GM19395 (cell line): Measurements from ENCODE around the gene ABRACL.
"Not testable (repeated sequence)": the region's sequence is repeated elsewhere in the genome, so short reads cannot be mapped to it uniquely, and the experiment has no call there.

Source experiments
- ATAC-seq: cut with Tn5 transposase; IDR thresholded peaks from one replicate; pipeline ENCODE4 v1.9.1; 2021; ENCODE audit warnings: mild to moderate bottlenecking, moderate library complexity; ENCODE audit not compliant: unreplicated experiment

ABRACL gene

DNA sequence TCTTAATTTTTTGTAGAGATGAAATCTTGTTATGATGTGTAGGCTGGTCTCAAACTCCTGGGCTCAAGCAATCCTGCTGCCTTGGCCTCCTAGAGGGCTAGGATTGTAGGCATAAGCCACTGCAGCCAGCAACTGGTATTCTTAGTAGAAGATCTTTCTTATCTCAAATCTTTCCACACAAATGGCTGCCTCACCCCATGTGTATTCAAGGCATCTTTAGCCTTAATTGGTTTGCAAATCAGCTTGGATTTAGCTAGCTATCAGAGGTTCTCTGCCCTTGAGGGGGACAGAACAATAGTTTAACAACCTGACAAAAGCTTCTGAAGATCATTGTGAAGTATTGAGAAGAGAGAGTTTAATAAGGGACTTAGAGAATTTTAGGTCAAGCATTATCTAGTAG lies 17.9 kb upstream of the ABRACL start:
- ATAC-seq: no peak

DNA sequence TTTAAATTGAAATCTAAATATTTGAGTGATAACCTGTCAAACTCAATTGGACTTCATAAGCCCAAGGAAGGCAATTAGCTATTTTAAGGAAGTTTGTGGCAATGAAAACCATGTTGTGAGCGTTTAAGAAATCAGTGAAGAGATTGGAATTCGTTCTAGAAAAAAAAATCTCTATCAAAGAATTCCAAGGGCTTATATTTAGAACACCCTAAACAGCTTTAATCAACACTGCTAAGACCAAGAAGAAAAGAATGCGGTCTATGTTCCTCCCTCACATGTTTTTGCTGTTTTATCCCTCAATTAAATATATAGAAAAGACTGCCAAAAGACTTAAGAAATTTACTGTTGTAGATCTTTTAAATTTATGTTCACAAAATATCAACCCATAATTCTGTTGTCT lies 16.6 kb upstream of the ABRACL start:
- no peak for ATAC-seq

DNA sequence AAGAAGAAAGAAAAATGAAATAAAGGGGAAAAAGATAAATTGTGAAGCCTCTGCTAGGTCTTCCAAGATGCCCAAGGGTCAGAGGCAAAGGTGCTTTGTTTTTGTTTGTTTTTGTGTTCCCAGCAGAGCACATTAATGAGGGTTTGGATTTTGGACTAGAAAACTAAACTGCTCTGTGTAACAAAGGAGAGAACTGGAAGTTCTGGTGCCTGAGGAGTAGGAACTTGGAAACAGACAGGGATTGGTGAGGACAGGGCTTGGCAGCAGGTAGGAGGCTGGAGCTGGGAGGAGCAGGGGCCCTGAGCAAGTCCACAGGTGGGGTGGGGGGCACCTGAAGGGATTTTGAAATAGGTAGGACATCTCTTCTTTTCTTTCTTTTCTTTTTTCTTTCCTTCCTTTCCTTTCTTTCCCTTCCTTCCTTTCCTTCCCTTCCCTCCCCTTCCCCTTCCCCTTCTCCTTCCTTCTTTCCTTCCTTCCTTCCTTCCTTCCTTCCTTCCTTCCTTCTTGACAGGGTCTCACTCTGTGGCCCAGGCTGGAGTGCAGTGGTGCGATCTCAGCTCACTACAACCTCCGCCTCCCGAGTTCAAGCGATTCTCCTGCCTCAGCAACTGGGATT lies 15.3 kb upstream of the ABRACL start:
- ATAC-seq: no peak

DNA sequence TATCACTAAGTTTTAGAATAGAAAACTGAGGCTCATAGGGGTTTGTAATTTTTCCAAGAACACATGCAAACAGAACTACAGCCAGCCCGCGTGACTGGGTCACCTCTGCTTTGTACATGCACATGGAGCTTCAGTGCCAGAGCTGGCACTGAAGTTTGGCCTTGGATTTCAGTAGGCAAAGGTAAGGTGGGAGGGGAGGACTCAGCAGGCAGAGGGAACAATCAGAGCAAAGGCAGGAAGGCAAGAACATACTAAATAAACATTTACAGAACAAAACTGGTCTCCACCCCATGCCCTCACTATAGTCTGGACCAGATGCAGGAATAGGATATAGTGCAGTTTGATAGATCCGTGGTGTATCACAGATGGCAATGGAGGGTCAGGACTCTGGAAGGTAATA lies 13.6 kb upstream of the ABRACL start:
- ATAC-seq: no peak

DNA sequence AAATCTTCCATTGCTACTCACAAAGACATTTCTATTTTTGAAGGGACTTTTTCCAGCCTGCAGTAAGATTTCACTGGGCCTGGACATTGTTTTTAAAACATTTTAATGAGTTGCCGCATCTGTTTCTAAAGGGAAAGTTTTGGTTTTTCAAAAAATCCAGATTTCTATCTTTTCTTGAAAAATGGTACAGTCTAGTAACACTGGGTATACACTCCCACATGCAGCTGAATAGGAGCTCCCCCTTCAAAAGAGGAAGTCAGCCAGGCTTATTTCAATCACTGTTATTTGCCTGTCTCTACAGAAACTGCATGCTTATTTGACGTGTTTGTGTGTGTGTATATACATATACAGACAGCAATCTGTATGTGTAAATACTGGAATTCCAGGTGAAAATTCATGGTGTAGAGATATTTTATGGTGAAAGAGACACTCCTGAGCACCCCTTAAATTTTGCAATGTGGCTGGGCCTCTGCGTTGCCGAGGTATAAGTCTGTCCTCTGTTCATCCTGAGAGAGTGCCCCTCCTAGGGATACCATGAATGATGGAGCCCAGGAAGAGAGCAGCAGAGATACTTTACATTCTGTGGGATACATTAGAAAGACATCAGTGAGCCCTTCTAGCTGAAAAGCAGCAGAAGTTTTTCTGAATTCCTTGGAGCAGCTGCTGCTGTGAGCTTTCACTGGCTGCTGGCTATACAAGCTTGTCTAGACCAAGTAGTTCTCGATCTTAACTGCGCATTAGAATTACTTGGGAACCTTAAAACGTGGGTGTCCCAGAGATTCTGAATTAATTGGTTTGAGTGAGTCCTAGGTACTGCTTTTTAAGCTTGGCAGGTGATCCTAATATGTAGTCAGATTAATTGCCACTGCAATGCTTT lies 12.0 kb upstream of the ABRACL start:
- ATAC-seq: peak; percentile 95

DNA sequence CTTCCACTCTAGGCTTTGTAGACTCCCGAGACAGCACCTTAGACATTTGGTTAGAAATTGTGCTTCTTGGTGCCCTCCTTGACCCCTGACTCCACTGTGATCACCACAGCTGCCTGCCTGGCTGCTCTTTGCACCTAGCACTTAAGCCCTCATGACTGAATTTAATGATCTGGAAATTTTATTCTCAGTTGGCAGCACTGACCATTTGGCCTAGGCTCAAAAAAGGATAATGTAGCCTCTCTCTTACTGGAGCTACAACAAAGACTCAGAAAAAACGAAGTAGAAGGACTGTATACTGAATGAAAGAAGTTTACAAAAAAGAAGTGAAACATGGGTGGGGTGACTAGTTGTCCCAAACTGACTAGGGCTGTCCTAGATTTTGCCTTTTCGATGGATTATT lies 11.3 kb upstream of the ABRACL start:
- ATAC-seq: no peak

DNA sequence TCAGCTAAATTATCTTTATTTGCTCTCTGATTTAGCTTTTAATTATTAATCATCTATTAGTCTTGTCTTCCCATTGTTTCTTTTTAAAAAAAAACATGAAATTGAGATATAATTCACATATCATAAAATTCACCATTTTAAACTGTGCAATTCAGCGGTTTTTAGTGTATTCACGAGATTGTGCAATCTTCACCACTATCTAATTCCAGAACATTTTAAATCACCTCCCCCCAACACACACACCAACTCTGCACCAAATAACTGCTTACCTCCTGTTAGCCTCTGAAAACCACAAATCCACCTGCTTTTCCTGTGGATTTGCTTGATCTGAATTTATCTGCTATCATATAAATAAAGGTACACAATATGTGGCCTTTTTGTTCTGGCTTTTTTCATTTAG lies 8.8 kb upstream of the ABRACL start:
- ATAC-seq: no peak

DNA sequence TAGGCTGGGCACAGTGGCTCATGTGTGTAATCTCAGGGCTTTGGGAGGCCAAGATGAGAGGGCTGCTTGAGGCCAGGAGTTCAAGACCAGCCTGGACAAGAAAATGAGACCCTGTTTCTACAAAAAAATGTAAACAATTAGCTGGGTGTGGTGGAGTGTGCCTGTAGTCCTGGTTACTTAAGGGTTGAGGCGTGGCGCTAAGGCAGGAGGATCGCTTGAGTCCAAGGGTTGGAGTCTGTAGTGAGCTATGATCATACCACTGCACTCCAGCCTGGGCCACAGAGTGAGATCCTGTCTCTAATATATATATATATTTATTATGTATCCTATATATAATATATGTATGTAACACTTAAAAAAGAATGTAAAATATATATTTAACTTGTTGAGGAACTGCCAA lies 7.9 kb upstream of the ABRACL start:
- ATAC-seq: no peak

DNA sequence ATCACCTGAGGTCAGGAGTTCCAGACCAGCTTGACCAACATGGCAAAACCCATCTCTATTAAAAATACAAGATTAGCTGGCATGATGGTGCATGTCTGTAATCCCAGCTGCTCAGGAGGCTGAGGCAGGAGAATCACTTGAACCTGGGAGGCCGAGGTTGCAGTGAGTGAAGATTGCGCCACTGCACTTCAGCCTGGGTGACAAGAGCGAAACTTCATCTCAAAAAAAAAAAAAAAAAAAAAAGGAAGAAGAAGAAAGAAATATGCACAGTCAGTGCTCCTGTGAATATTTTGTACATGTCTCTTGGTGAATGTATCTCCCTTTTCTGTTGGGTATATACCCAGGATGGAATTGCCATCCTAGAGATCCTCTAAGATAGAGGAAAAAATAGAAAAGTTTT lies 3.1 kb upstream of the ABRACL start:
- not testable (repeated sequence) for ATAC-seq

DNA sequence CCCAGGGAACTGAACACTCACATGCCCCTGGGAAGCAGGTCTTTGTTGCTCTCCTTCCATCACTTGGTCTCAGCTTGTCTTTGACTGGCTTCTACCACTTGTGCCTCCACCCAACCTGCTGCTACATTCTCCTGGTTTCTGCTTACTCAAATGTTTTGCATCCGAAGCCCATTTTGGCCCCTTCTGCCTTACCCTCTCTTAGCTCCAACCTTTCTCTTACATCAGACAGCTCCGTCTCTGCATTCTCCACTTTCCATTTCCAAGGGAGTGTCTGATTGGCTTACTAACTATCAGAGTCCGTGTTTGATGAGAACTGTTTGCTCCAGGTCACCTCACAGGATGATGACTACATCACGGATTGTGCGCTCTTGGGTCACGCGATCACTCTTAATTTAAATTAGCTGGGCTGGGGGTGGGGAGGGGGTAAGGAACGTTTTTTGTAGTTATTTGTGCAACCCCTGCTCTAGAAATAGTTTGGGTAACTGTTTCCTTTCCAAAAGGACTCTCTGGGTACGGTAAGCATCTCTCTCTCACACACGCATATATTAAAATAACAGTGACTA lies 844 bp upstream of the ABRACL start:
- no peak for ATAC-seq

DNA sequence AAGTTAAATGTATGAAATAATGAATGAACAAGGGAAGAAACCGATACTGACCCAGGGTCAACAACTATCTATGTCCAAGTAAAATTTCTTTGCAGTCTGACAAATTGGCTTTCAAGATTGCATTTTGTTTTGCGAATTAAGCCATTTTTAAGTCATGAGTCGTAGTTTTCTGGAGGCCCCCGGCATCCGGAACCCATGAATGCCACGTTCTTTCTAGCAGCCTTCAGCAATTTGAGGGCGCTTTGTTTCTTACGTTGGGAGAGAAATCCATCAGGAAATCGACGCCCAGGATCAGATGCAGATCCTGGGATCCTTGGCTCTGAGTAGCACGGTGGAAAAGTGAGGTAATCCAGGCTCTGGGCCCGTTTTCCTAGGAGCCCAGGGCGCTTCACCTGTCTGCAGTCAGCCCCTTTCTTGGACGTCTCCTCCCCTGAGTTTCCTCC lies 309 bp upstream of the ABRACL start:
- ATAC-seq: peak; percentile 13

DNA sequence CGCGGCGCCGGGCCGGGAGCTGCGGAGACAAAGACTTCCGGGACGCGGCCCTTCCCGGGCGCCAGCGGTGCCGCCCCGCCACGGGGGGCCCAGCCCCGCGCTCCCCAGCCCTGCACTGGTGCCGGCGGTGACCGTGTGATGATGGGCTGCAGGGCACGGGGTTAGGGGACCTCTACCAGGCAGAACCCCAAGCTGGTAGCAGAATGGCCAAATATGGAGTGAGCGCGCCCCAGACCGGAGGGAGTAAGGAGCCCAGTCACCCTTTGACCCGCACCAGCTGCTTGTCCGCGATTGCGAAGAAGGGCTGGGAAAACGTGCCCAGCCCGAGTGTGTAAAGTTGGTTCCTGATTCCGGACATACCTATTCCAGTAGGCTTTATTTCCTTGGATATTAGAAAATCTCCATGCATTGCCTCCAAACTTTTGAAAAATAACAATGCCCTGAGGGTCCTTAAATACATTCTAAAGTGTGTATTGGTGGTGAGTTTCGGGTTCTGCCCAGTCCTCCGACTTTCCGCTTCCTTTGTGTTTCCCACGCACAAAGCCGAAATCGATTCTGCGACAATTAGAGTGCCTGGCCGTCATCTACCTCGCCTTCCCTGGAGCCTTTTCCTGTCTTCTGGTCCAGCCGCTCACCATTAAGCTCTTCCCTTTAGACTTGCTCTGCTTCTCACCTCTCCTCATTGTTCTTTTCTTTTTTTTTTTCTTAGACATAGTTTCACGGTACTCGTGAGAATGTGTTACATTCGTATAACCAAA lies 1.1 kb downstream of the ABRACL start:
- peak; percentile 38 for ATAC-seq

DNA sequence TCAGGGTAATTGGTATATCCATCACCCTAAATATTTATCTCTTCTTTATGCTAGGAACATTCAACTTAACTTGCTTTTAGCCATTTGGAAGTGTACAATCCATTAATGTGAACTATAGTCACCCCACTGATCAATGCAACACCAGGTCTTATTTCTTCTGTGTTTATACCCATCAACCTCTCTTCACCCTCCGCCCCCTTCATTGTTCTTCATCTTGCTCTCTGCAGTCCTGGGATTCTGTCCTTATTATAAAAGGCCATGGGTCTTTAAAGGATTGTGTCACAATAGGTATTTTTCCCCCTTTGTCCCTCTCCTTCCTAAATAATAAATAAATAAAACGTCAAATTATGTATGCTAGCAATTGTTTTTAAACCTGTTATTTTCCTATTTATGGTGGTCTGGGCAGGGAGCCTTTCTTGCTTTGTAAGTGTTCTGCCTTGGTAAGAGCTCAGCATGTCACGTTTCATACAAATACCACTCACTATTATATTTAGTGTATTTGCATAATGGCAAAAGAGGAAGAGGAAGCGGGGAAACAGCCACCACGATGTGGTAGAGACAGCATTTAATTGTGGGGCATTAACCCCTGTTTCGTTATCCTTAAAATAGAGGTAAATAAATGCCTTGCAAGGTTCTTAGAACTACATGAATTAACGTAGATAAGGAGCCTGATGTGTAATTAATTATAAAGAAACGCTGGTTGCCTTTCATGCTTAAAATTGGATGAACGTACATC lies 1.9 kb downstream of the ABRACL start:
- ATAC-seq: peak; percentile 49

DNA sequence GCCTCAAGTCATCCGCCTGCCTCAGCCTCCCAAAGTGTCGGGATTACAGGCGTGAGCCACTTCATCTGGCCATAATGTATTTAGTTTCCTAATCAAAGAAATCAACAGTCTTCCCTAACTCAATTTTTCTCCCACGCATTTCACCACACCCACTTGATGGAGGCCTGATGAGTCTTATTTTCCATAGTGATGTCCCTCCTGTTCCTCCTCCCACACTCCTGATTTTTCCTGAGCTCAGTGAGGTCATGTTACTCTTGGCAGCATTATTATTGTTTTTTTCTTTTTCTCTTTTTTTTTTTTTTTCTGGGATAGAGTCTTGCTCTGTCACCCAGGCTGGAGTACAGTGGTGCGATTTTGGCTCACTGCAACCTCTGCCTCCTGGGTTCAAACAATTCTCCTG lies 8.9 kb downstream of the ABRACL start:
- ATAC-seq: no peak

DNA sequence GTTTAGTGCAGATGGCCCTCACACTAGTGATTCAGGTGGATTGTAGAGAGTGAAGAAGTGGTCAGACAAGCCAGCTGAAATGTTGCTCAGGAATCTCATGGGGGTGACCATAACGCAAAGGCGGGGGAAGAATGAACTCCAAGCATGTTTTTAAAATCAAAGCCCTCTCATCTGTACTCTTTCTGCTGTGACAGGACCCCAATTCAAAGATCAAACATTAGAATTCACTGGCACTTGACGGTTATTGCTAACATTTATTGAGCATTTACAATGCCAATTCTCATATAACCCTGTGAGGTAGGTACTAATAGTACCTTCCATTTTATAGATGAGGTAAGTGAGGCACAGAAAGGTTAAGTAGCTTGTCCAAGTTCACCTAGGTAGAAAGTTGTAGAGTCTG lies 15.7 kb downstream of the ABRACL start:
- no peak for ATAC-seq

DNA sequence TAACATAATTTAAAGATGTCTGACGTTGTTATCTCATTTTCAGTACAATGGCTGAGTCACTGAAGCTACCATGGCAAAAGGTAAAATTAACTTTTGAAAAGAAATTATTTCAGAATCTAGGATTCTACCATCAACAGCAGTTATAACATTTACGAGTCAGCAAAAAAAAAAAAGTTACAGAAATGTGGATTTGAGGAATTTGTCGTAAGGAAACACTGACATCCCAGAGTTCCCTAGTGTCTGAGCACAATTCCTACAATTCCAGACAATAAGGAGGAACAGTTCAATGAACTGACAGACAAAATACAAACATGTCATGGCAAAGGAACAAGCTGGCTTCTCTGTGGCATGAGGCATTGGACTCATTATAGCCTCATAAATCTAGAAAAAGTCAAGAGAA lies 19.1 kb downstream of the ABRACL start:
- no peak for ATAC-seq

DNA sequence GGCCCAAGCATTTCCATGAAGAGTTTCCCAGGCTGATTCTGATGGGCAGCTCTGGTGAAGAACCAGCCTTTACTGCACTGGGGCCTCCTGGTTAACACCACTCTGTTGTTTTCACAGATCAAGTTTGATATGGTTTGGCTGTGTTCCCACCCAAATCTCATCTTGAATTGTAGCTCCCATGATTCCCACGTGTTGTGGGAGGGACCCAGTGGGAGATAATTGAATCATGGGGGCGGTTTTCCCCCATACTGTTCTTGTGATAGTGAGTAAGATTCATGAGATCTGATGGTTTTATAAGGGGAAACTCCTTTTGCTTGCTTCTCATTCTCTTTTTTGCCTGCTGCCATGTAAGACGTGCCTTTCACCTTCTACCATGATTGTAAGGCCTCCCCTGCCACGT lies 20.4 kb downstream of the ABRACL start:
- not testable (repeated sequence) for ATAC-seq

DNA sequence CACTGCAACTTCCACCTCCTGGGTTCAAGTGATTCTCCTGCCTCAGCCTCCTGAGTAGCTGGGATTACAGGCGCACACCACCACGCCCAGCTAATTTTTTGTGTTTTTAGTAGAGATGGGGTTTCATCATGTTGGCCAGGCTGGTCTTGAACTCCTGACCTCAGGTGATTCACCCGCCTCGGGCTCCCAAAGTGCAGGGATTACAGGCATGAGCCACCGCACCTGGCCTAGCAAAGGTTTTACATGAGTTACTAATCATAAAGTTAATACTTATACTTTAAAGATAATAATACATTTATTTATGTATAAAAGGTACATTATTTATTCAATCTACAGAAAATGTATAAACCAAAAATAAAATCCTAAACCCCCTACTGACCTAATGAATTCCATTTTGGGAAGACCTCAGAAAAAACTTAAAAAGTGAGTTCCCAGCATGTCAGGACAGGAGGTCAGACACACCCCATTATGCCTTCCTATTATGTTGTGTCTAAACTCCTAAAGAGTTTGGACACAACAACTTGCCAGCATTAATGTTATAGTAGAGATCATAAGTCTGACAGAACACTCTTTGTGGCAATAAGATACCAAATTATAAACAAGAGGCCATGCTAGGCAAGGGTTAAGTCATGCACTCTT lies 21.7 kb downstream of the ABRACL start:
- ATAC-seq: not testable (repeated sequence)

DNA sequence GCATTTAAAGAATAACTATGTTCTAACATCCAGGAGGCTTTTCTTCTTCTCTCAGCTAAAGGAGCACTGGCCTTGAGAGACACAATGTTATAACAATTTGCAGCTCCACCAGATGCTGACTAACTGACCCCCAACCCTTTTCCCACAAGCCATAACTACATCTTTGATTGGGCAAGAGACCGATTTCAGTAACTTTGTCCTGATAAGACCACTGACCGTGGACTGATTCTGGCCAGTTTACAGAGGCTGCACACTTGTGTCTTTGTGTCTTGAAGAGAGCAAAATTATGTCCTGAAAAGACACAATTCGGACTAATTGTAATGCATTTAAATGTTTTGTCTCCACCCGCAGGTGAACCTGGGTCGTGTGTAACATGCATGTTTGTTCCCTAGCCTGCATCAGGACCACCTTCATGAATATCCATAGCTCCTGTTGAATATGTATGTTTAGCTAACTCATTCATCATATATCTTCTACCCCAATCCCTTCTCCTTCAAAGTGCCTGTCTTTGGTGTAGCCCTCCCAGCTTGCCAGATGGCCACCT lies 22.3 kb downstream of the ABRACL start:
- no peak for ATAC-seq
